Neuronal stem cell (in vitro differentiated cells): Measurements from ENCODE around the gene CSRNP3.

Experiments
- DNase-seq: peaks from one replicate; pipeline ENCODE4 v3.0.0-alpha.2; 2013; ENCODE audit warnings: low spot score
- H2AFZ ChIP-seq: one replicate; pipeline ENCODE4 v1.6.1; 2013; ENCODE audit warnings: mild to moderate bottlenecking, low read length, inconsistent platforms
- H2AK5ac ChIP-seq: 2 replicates; pipeline ENCODE4 v1.6.1; 2013; ENCODE audit warnings: low read depth, mild to moderate bottlenecking, inconsistent platforms, low read length, moderate library complexity, mixed read lengths
- H2BK120ac ChIP-seq: 2 replicates; pipeline ENCODE4 v1.6.1; 2013; ENCODE audit warnings: low read depth, mild to moderate bottlenecking, inconsistent platforms, low read length, moderate library complexity, mixed read lengths
- H2BK12ac ChIP-seq: one replicate; pipeline ENCODE4 v1.6.1; 2013; ENCODE audit warnings: low read length, inconsistent platforms
- H2BK15ac ChIP-seq: 2 replicates; pipeline ENCODE4 v1.6.1; 2013; ENCODE audit warnings: mild to moderate bottlenecking, low read length, inconsistent platforms, mixed read lengths
- H2BK5ac ChIP-seq: one replicate; pipeline ENCODE4 v1.6.1; 2013; ENCODE audit warnings: inconsistent platforms, mild to moderate bottlenecking, low read length, moderate library complexity
- H3K14ac ChIP-seq: one replicate; pipeline ENCODE4 v1.6.1; 2013; ENCODE audit warnings: low read length, inconsistent platforms
- H3K18ac ChIP-seq: 2 replicates; pipeline ENCODE4 v1.6.1; 2013; ENCODE audit warnings: low read length, inconsistent platforms
- H3K23ac ChIP-seq: 2 replicates; pipeline ENCODE4 v1.6.1; 2013; ENCODE audit warnings: low read depth, mild to moderate bottlenecking, mixed read lengths, low read length, inconsistent platforms; ENCODE audit not compliant: poor library complexity
- H3K27ac ChIP-seq: replicated peaks from 3 replicates; pipeline ENCODE4 v1.5.1; 2013; ENCODE audit warnings: low read length, inconsistent platforms
- H3K27me3 ChIP-seq, 3 experiments: 2 replicates each; pipeline ENCODE4 v1.6.1; 2013; ENCODE audit warnings: low read length in 3 of 3, mild to moderate bottlenecking in 2 of 3, inconsistent platforms in 1 of 3, low read depth in 1 of 3, mixed read lengths in 1 of 3, moderate library complexity in 1 of 3; ENCODE audit not compliant: control insufficient read depth in 3 of 3, insufficient read depth in 3 of 3
- H3K36me3 ChIP-seq, 2 donors: replicated peaks in 1 of 2; 2 replicates each; pipeline ENCODE4 v1.6.1; 2013; ENCODE audit warnings: low read length in 2 of 2; ENCODE audit not compliant: control insufficient read depth in 2 of 2, insufficient read depth in 2 of 2
- H3K4ac ChIP-seq: 2 replicates; pipeline ENCODE4 v1.6.1; 2013; ENCODE audit warnings: inconsistent platforms, mild to moderate bottlenecking, low read length, moderate library complexity
- H3K4me1 ChIP-seq, 2 donors: 1 replicate in 1 of 2; 2 replicates in 1 of 2; pipeline ENCODE4 v1.6.1; 2013; ENCODE audit warnings: low read length in 2 of 2, low read depth in 1 of 2; ENCODE audit not compliant: control insufficient read depth in 2 of 2, insufficient read depth in 1 of 2
- H3K4me2 ChIP-seq: one replicate; pipeline ENCODE4 v1.6.1; 2013; ENCODE audit warnings: mild to moderate bottlenecking, low read length, inconsistent platforms; ENCODE audit not compliant: insufficient read depth, poor library complexity, severe bottlenecking
- H3K4me3 ChIP-seq, 2 donors: 2 replicates each; pipeline ENCODE4 v1.5.1; 2013; ENCODE audit warnings: low read length in 2 of 2, mild to moderate bottlenecking in 2 of 2, inconsistent platforms in 1 of 2, moderate library complexity in 1 of 2
- H3K79me1 ChIP-seq: one replicate; pipeline ENCODE4 v1.6.1; 2013; ENCODE audit warnings: low read depth, mild to moderate bottlenecking, inconsistent platforms, low read length, moderate library complexity
- H3K9ac ChIP-seq: one replicate; pipeline ENCODE4 v1.6.1; 2013; ENCODE audit warnings: mild to moderate bottlenecking, low read depth, low read length, inconsistent platforms; ENCODE audit not compliant: poor library complexity
- H3K9me3 ChIP-seq, 2 donors: replicated peaks in 1 of 2; 2 replicates each; pipeline versions ENCODE3 to v1.6.1; 2013; ENCODE audit warnings: low read length in 2 of 2, mild to moderate bottlenecking in 2 of 2, inconsistent platforms in 1 of 2, low read depth in 1 of 2, mixed read lengths in 1 of 2, moderate library complexity in 1 of 2; ENCODE audit not compliant: control insufficient read depth in 2 of 2, insufficient read depth in 1 of 2
- H4K8ac ChIP-seq: one replicate; pipeline ENCODE4 v1.6.1; 2013; ENCODE audit warnings: low read depth, mild to moderate bottlenecking, inconsistent platforms, low read length, moderate library complexity
- H4K91ac ChIP-seq: one replicate; pipeline ENCODE4 v1.6.1; 2013; ENCODE audit warnings: low read length, low read depth, mild to moderate bottlenecking, inconsistent platforms; ENCODE audit not compliant: poor library complexity
- WGBS, 2 donors: extraction: QIAGEN DNeasy Blood & Tissue Kit; methylation state at CpG; one replicate each; pipeline ENCODE4 v1.1.7; 2013; ENCODE audit warnings: missing lambda C conversion rate in 2 of 2, mixed read lengths in 1 of 2; ENCODE audit not compliant: insufficient read length in 2 of 2, insufficient replicate concordance in 1 of 2; ENCODE audit errors: extremely low coverage in 2 of 2; 5-methylcytosine and 5-hydroxymethylcytosine counted together

The CSRNP3 gene

DNA sequence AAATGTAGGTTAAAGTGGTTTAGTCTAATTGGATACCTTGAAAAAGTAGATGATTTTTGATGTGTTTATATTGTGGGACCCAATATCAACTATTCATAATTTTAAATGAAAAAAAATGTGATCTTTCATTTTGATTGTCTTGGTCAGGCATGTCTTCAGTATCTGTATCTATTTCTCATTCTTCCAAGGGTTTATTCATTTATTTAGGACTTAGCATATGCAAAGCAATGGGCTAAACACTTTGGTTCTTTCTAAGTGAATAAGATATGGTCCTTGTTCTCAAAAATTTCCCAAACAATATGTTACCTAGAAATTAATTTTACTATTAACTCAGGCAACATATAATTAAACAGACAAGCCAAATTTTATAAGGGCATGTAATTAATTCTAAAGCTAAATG lies 49.1 kb downstream of the CSRNP3 start:
- Histone ChIP-seq H3K18ac (no peak overlapping the region), H3K27me3 (no peaks in the 10 kb centered on the region), H2BK12ac (no peak overlapping the region), H2AK5ac (no peak overlapping the region), H3K9me3 (no peaks in the 10 kb centered on the region), H3K14ac (no peak overlapping the region), H3K79me1 (no peaks in the 10 kb centered on the region), H4K91ac (no peak overlapping the region), H3K9ac (no peak overlapping the region), H4K8ac (no peak overlapping the region), H3K4ac (no peak overlapping the region), H2BK5ac (no peak overlapping the region), H3K4me2 (no peak overlapping the region), H2AFZ (no peak overlapping the region), H3K23ac (no peak overlapping the region), H2BK15ac (no peak overlapping the region), H3K4me3 (no peak overlapping the region), H3K36me3 (peaks cover 0 to 40% of the 10 kb centered on the region in 2 donors), H3K4me1 (no peaks in the 10 kb centered on the region), H2BK120ac (no peak overlapping the region), H3K27ac (no peak overlapping the region)
- DNase-seq = no peak

DNA sequence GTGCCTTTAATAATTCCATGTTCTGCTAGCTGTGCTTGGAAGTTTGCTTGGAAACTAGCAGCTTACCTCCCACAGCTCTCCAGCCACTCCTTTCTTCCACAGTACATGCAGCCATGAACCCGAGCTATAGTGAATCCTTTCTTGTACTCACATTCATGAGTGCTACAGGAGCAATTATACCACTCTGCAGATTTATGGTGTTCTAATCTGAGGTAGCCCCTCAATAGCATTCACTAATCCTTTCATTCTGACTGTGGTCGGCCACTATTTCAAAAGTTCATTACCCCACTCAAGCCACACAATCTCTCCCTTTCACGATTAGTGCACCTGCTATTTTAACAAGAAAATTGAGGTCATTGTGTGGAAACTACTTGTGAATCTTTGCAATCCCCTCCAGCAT lies 53.2 kb downstream of the CSRNP3 start:
- Histone ChIP-seq H3K27me3 (no peaks in the 10 kb centered on the region), H3K18ac (no peak overlapping the region), H3K4me1 (no peaks in the 10 kb centered on the region), H3K27ac (no peak overlapping the region), H2BK15ac (no peak overlapping the region), H3K9ac (no peak overlapping the region), H3K4me3 (no peak overlapping the region), H2BK5ac (no peak overlapping the region), H2BK12ac (no peak overlapping the region), H2AK5ac (no peak overlapping the region), H3K79me1 (no peaks in the 10 kb centered on the region), H3K14ac (no peak overlapping the region), H3K4me2 (no peak overlapping the region), H3K23ac (no peak overlapping the region), H4K8ac (no peak overlapping the region), H2BK120ac (no peak overlapping the region), H3K9me3 (no peaks in the 10 kb centered on the region), H2AFZ (no peak overlapping the region), H4K91ac (no peak overlapping the region), H3K36me3 (peaks cover 0 to 33% of the 10 kb centered on the region in 2 donors), H3K4ac (no peak overlapping the region)
- no CpG with 5 or more reads among the region's 3 CpGs for WGBS, 2 donors
- no peak for DNase-seq

DNA sequence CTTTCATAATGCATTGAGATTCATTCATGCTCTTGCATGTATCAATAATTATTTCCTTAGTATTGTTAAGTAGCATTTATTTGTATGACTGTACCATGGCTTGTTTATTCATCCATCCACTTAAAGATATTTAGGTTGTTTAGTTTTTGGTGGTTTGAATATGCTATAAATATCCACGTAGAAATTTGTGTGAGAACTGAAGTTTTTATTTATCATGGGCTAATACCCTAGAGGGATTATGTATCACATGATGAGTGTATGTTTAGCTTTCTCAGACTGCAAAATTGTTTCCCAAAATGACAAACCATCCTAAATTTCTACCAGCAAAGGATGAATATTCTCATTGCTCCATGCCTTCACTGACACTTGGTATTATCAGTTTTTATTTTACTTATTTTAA lies 55.2 kb downstream of the CSRNP3 start:
- no peak overlapping the region for H3K23ac ChIP-seq
- no CpG with 5 or more reads among the region's 1 CpG for WGBS, 2 donors
- H3K79me1 ChIP-seq = no peaks in the 10 kb centered on the region
- H3K36me3 ChIP-seq = peaks cover 0 to 13% of the 10 kb centered on the region in 2 donors
- no peak overlapping the region for H2AFZ ChIP-seq
- H3K9ac ChIP-seq = no peak overlapping the region
- H3K4me2 ChIP-seq = no peak overlapping the region
- H3K18ac ChIP-seq = no peak overlapping the region
- no peak overlapping the region for H4K8ac ChIP-seq
- H2BK15ac ChIP-seq = no peak overlapping the region
- no peak overlapping the region for H2BK5ac ChIP-seq
- no peak overlapping the region for H2AK5ac ChIP-seq
- no peak for DNase-seq
- no peaks in the 10 kb centered on the region for H3K9me3 ChIP-seq
- no peak overlapping the region for H3K27ac ChIP-seq
- no peak overlapping the region for H3K4ac ChIP-seq
- H3K4me3 ChIP-seq = no peak overlapping the region
- no peak overlapping the region for H2BK120ac ChIP-seq
- H3K14ac ChIP-seq = no peak overlapping the region
- H3K4me1 ChIP-seq = no peaks in the 10 kb centered on the region
- no peak overlapping the region for H4K91ac ChIP-seq
- no peak overlapping the region for H2BK12ac ChIP-seq
- no peaks in the 10 kb centered on the region for H3K27me3 ChIP-seq

DNA sequence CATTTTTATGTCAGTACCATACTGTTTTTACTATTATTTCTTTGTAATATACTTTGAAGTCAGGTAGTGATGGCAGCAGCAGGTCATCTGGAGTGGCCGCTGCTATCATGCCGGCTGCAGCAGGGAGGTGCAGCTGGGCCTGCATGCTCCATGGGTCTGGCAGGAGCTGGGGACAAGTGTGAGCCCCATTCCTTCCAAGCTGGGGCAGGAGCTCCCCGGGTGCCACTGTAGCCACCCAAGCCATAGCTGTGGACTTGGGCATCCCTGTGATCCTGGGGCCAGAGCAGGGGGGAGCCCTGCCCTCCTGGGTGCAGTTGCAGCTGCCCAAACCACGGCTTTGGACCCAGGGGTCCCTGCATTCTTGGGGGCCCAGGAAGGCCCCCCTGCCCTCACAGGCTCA lies 59.2 kb downstream of the CSRNP3 start:
- no peak overlapping the region for H4K91ac ChIP-seq
- H3K79me1 ChIP-seq = no peaks in the 10 kb centered on the region
- no peak overlapping the region for H3K14ac ChIP-seq
- no peaks in the 10 kb centered on the region for H3K27me3 ChIP-seq
- no peaks in the 10 kb centered on the region for H3K4me1 ChIP-seq
- no CpG with 5 or more reads among the region's 4 CpGs for WGBS, 2 donors
- H4K8ac ChIP-seq = no peak overlapping the region
- no peak overlapping the region for H2AFZ ChIP-seq
- peaks cover 0 to 4% of the 10 kb centered on the region in 2 donors for H3K9me3 ChIP-seq
- no peak overlapping the region for H2BK120ac ChIP-seq
- H3K36me3 ChIP-seq = no peaks in the 10 kb centered on the region
- no peak overlapping the region for H3K9ac ChIP-seq
- H2BK12ac ChIP-seq = no peak overlapping the region
- H3K4me3 ChIP-seq = no peak overlapping the region
- H2AK5ac ChIP-seq = no peak overlapping the region
- no peak overlapping the region for H3K18ac ChIP-seq
- no peak overlapping the region for H2BK15ac ChIP-seq
- no peak overlapping the region for H3K27ac ChIP-seq
- H3K4me2 ChIP-seq = no peak overlapping the region
- H3K4ac ChIP-seq = no peak overlapping the region
- no peak overlapping the region for H2BK5ac ChIP-seq
- no peak for DNase-seq
- no peak overlapping the region for H3K23ac ChIP-seq
